IPS-18c (cell line): ENCODE data around the gene KANK2.
A peak's percentile ranks its signal among the peaks of the same experiment; 100 is the strongest.
"Not testable (repeated sequence)": the region's sequence is repeated elsewhere in the genome, so short reads cannot be mapped to it uniquely, and the experiment has no call there.

Source experiments
- H3K4me3 ChIP-seq: 2 replicates; pipeline ENCODE4 v1.7.0; 2013; ENCODE audit warnings: low read depth, mild to moderate bottlenecking, low read length, moderate library complexity; ENCODE audit not compliant: insufficient read depth
- H3K9me3 ChIP-seq: one replicate; pipeline ENCODE4 v1.6.1; 2013; ENCODE audit warnings: mild to moderate bottlenecking, low read length, moderate library complexity; ENCODE audit not compliant: control insufficient read depth, insufficient read depth

Gene KANK2

DNA sequence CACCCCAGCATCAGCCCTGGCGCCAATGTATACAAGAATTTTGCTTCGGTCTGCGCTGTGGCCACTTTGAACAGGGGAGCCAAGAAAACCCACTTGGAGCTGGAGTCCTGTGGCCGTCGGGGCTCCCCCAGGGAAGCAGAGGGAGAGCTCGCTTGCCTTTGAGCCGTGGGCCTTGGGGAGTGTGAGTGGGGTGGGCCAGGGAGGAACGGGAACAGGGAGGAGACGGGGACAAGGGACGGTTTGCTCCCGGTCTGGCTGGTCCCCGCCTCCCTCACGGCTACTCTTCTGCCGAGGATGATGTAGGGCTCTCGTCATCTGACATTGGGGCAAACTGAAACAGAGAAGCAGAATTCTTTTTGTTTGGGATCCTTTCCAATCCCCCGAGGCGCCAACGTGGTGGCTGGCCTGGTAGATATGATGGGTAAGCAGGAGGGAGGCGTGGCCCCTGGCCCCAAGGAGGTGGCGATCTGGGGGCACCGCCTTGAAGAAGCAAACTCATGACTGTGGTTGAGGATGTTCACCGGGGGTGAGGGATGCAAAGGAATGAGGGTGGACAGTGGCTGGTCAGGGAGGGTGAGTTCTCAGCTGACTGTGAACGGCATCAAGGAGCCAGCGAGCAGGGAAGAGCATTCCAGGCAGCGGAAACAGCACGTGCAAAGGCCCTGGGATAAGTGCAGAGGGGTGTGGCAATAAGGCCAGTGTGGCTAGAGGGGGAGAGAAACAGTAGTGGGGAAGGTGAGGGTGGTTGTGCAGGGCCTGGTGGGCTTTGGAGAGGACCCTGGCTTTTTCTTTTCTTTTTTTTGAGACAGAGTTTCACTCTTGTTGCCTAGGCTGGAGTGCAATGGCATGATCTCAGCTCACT lies 30.8 kb downstream of the KANK2 start:
- Histone ChIP-seq H3K9me3 (no peaks in the 10 kb centered on the region), H3K4me3 (no peak overlapping the region)

DNA sequence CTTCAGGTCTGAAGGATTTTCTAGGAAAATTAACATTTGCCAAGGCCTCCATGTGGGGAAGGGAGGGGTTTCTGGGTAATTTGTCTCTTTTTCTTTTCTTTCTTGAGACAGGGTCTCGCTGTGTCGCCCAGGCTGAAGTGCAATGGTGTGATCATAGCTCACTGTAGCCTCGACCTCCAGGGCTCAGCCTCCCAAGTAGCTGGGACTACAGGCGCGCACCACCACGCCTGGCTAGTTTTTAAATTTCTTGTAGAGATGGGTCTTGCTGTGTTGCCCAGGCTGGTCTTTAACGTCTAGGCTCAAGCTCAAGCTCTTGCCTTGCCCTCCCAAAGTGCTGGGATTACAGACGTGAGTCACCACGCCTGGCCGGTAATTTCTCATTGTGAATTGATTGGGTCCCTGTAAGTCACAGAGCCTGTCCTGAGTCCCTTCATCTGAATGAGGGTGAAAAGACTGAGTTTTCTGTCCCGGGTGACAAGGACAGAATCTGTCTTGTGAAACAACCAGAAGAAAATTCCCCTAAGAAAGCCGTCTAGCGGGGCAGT lies 31.8 kb downstream of the KANK2 start:
- Histone ChIP-seq H3K9me3 (no peaks in the 10 kb centered on the region), H3K4me3 (no peak overlapping the region)

DNA sequence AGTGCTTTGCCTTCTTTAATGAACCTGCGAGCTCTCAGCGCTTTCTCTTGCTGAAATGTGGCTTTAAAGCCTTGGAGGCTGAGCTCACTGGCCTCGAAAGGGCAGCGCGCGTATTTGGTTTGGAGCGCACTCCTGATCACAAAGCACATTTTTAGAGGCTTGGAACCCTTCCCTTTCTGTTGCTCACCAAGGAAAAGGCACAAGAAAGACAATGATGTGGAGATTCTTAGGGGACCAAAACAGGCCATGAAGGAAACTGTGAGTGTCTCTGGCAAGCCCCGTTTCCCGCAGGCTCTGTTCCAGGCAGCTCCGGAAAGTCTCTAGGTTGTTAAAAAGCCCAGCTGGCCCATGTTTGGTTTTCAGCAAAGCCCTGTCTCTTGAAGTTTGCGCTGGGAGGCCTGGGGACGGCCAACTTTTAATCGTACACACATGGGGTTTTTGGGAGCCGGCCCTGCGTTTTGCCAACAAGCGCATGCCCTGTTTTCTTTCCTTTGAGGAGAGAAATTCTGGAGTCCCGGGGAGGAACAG lies 32.4 kb downstream of the KANK2 start:
- Histone ChIP-seq H3K9me3 (no peaks in the 10 kb centered on the region), H3K4me3 (no peak overlapping the region)

DNA sequence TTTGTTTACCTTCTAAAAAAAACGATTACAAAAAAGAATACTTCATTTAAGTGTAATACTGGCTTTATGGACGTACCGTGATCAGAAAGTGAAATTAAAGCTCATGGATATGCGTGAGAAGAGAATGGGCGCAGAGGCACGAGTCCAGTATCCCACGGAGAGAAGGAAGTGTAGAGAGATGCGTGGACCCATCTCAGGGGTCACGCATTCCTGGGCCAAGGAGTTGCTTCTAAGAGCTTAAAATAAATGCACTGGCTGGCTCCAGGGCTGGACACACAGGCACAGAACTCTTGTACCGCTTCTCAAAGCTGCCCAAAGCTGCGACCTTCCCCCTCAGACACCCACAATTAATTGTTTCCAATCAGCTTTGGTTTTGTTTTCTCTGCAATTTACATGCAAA lies 33.0 kb downstream of the KANK2 start:
- no peak overlapping the region for H3K4me3 ChIP-seq
- no peaks in the 10 kb centered on the region for H3K9me3 ChIP-seq

DNA sequence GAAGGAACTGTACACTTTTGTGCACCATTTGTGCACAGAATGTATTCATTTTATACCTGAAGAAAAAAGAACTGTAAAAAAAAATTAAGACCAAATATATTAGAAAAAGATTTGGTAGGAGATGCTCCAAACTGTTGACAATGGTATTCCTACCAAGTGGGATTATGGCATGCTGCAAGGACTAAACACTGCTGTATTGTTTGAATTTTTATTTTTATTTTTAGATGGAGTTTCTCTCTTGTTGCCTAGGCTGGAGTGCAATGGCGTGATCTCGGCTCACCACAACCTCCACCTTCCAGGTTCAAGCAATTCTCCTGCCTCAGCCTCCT lies 36.9 kb downstream of the KANK2 start:
- H3K4me3 ChIP-seq, H3K9me3 ChIP-seq: not testable (repeated sequence)

DNA sequence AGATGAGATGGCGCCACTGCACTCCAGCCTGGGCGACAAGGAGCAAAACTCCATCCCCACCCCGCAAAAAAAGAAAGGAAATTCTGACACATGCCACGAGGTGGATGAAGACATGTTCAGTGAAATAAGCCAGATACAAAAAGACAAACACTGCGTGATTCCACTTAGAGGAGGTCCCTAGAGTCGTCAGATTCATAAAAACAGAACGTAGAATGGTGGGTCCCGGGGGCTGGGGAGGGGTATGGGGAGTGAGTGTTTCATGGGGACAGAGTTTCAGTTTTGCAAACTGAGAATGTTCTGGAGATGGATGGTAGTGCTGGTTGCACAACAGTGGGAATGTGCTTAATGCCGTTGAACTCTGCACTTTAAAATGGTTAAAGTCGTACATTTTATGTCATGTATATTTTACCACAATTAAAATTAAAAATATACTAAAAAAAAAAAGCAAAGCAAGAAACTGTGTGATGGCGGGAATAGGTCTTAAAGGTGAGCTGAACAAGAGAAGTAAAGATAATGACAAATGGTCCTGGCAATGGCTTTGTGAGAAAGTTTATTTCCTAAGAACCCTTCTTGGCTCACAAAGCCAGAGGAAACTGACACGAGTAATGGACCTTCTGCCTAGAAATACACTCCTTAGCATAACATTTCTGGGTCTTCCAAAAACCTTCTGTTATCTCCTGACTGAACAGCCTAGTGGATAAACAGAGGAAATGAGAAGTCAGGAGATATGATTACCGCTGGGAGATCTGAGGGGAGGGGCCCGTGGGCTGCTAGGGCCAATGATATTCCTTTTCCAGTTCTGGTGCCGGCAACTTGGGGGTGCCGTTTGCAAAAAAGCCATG lies 37.5 kb downstream of the KANK2 start:
- Histone ChIP-seq H3K4me3 (no peak overlapping the region), H3K9me3 (no peaks in the 10 kb centered on the region)

DNA sequence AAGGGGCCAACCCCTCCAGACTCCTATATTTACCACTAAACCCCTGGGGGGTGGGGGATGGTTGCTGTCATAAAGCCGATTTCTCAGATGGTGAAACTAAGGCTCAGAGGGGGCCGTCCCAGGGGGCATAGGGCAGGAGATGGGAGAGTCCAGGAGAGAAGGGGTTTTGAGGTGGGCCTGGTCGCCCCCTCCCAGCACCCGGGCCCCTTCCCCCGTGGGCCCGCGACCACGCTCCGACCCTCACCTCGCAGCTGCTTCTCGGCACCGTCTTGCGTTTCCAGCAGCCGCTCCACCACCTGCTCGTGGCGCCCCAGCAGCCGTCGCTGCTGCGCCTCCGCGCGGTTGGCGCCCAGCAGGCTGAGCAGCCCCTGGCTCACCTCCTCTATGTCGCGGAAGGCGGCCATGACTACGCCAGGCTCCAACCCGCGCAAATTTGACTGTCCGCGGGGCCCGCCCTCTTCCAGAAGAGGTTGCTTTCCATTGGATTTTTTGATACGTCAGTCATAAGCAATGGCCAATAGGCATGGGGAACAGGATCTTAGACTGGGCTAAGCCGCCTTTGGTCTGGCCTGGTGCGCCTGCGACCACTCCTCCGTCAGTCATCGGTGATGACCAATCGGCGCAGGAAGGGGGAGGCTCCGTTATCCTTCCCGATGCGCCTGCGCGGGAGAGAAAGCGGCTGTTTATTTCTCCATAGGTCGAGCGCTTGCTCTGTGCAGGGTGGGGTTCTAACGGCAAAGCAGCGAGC lies 41.8 kb downstream of the KANK2 start, which contains the start of gene SPC24:
TSS of gene SPC24 (minus strand) at position 410 of the 748 bp plus-strand sequence. CDS start at position 404, 6 bp downstream.
- Histone ChIP-seq H3K4me3 (peak within 1 kb of the TSS; percentile 96), H3K9me3 (no peaks in the 10 kb centered on the region)

DNA sequence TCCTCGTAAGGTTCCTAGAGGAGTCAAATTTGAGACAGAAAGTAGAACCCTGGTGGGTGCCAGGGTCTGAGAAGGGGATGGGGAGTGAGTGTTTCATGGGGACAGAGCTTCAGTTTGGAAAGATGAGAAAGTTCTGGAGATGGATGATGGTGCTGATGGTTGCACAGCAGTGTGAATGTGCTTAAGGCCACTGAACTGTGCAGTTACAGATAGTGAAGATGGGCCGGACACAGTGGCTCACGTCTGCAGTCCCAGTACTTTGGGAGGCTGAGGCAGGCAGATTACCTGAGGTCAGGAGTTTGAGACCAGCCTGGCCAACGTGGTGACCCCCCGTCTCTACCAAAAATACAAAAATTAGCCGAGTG lies 42.7 kb downstream of the KANK2 start:
- peak overlapping the region; percentile 96 for H3K4me3 ChIP-seq
- H3K9me3 ChIP-seq, result no peaks in the 10 kb centered on the region

DNA sequence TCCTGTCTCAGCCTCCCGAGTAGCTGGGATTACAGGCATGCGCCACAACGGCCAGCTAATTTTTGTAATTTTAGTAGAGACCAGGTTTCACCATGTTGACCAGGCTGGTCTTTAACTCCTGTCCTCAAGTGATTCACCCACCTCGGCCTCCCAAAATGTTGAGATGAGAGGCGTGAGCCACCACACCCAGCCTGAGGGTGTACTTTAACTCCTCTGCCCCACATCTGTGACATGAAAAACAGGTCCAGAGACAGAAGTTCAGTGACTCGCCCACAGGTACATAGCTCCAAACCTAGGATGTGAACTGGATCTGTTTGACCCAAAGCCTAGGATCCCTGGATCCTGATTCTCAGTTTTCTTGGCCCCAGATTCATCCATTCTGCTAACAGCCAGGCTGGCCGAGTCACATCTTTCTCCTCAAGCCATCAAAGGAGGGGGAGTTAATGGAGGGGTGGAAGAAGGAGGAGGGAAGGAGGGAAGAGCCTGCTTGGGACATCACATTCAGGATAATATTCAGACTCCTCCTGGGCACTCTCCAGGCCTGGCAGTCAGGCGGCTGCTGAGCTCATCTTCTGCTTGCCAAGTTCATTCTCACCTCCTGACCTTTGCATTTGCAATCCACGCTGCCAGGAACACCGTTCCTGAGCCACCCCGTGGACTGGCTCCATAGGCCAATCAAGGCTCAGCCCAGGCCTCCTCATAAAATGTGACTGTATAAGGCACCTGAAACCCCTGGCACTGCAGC lies 44.9 kb downstream of the KANK2 start:
- H3K9me3 ChIP-seq, result no peaks in the 10 kb centered on the region
- no peak overlapping the region for H3K4me3 ChIP-seq

DNA sequence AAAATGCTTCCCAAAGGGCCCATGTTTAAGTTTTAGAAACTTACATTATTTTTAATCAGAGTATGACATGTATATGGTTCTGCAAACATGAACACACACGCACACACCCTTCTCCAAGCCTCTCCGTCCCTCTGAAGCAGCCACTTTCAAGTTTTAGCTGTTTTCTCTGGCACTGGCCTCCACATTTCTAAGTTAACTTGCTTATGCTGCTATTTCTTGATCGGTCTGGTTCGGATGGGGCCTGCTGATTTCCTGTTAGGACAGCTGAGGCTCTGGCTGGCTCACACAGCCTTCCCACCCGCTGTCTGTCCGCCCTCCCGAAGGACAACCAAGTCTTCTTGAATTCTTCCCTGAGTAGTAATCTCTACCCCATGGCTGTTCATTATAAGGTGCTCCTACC lies 46.2 kb downstream of the KANK2 start:
- Histone ChIP-seq H3K9me3 (no peaks in the 10 kb centered on the region), H3K4me3 (no peak overlapping the region)

DNA sequence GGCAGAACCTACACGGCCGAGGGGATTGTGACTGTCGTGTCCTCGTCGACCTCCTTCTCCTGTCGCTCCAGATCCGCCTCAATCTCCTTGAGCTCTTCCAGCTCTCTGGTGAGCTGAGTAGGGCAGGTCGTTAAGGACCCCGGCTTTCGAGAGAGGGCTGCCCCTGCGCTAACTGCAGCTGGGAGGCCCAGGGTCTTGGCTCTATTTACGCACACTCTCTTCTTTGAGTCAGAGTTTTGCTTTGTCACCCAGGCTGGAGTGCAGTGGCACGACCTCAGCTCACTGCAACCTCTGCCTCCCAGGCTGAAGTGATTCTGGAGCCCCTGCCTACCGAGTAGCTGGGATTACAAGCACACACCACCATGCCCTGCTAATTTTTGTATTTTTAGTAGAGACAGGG lies 49.3 kb downstream of the KANK2 start:
- no peaks in the 10 kb centered on the region for H3K9me3 ChIP-seq
- no peak overlapping the region for H3K4me3 ChIP-seq

DNA sequence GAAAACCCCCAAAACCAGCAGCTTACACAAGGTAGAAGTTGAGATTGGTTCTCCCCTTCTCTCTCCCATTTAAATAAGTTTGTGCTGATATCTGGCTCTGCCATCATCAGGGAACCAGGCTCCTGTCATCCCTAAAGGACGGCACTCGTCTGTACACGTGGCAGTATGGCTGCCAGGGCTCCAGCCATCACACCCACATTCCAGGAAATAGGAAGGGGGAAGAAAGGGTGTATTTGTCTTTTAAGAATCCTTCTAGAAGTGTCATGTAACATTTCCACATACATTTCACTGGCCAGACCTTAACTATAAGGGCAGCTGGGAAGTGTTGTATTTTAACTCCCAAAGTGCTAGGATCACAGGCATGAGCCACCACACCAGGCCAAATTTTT lies 51.8 kb downstream of the KANK2 start:
- H3K9me3 ChIP-seq, result no peaks in the 10 kb centered on the region
- H3K4me3 ChIP-seq, result no peak overlapping the region

DNA sequence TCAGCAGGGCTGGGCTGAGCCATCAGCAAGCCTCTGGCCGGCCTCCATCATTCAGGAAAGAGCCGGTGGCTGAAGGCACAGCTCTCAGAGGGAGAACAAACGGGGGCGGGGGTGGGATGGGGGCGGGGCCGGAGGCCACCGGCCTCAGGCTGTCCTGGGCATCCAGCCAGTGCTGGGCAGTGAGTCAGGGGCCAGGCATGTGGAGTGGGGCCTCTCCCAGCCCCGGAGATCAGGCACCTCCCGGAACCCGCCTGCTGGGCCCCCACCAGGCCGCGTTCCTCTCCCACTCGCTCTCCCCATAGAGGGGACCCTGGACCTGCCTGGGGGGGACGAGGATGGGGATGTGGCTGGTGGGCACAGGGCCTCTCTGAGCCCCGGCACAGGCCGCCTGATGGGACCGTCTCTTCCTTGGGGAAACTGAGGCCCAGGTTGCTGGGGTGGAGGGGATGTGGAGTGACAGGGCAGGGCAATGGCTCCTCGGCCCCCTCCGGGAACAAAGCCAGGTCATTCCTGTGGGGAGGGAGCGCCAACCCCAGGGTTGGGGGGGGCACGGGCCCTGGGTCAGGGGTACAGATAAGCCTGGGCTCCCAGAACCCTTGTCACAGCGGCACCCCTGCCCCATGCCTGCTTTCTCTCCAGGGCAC lies 54.7 kb downstream of the KANK2 start:
- Histone ChIP-seq H3K9me3 (no peaks in the 10 kb centered on the region), H3K4me3 (0 out of 2 replicates have a peak overlapping the region, but pooled peaks have one; percentile 4)

DNA sequence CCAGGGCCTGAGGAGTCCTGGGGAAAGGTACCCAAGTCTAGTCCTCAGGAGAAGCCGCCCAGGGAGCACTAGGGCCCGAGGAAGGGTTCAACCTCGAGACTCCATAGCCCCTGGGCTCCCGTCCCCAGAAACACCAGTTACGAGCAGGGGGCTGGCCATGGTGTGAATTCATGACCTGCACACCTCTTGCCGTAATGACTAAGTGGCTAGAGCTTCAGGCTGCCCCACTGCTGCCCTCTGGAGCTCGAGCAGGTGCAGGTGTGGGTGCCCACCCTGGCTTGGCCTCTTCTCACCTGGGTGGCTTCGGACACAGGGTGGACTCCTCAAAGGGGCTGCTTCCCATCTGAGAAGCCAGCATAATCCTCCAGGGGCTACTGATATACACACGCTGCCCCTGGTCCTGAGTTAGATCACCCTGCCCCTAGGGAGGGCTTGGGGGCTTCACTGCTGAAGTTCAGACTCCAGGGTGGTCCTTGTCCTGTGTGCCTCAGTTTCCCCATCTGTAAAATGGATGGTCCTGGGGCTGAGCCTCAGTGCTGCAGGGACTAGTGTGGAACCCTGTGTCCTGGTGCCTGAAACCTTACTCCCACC lies 55.3 kb downstream of the KANK2 start:
- Histone ChIP-seq H3K9me3 (peaks cover under 1% of the 10 kb centered on the region), H3K4me3 (no peak overlapping the region)

DNA sequence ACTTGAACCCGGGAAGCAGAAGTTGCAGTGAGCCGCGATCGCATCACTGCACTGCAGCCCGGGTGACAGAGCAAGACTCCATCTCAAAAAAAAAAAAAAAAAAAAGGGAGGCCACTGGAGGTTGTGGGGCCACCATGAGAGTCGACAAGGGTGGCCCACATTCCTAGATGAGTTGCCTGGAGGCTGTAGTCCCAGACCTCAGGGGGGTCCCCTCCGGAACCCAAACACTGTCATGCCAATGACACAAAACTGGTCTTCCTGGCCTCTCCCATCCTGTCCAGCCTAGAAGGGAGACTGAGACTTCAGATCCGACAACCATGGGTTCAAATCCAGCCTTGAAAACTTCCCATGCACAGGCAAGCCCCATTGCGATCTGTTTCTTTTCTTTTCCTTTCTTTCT lies 56.4 kb downstream of the KANK2 start:
- H3K4me3 ChIP-seq, result no peak overlapping the region
- peaks cover 3% of the 10 kb centered on the region for H3K9me3 ChIP-seq

DNA sequence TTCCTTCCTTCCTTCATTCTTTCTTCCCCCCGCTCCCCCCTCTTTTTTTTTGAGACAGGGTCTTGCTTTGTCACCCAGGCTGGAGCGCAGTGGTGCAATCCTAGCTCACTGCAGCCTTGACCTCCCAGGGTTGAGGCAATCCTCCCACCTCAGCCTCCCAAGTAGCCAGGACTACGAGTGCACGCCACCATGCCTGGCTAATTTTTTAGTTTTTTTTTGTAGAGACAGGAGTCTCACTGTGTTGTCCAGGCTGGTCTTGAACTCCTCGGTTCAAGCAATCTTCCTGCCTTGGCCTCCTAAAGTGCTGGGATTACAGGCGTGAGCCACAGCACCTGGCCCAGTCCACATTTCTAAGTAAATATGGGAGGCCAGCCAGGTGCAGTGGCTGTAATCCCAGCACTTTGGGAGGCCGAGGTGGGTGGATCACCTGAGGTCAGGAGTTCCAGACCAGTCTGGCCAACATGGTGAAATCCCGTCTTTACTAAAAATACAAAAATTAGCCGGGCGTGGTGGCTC lies 57.3 kb downstream of the KANK2 start:
- H3K4me3 ChIP-seq, result not testable (repeated sequence)

More for the DNA sequence above, 57.3 kb downstream of the KANK2 start:
- H3K9me3 ChIP-seq, result not testable (repeated sequence)
